ENCODE results near the gene FAM222B. TPM values are rescaled to one million over a fixed set of nuclear protein-coding genes. Genes with fewer than 3 reads are reported as not detected.
A peak's percentile ranks its signal among the peaks of the same experiment; 100 is the strongest.

FAM222B gene
- polyA plus RNA-seq (1.9 and 6.4 TPM in 2 replicates), polyA minus RNA-seq (16.8 and 20.3 TPM in 2 replicates)

GRCh38 chr17:28842282-28843012, at the start of gene FAM222B:
FAM222B (minus strand) TSS chr17:28842790; CDS start chr17:28766667, 76,123 bp downstream.
- H3K4me3 ChIP-seq (ENCODE audit: low read length), result peak within 1 kb of the TSS; percentile 85
- TF ChIP-seq EP300 (conservative IDR thresholded peaks at IDR 0.05; ENCODE audit: poor library complexity, severe bottlenecking) (peak; percentile 19), REST (IDR thresholded peaks at IDR 0.05; ENCODE audit: borderline replicate concordance) (peak; percentile 55), EZH2 (IDR thresholded peaks at IDR 0.05; ENCODE audit: borderline replicate concordance, insufficient read depth, low read length, poor library complexity, severe bottlenecking) (no peak), TAF1 (IDR thresholded peaks at IDR 0.05; ENCODE audit: low read depth) (peak; percentile 82), SMC3 (conservative IDR thresholded peaks at IDR 0.05; ENCODE audit: poor library complexity) (peak; percentile 42), RAD21 (conservative IDR thresholded peaks at IDR 0.05) (peak; percentile 48), CTCF (IDR thresholded peaks at IDR 0.05; ENCODE audit: poor library complexity, severe bottlenecking) (no peak), POLR2AphosphoS5 (IDR thresholded peaks at IDR 0.05) (peak; percentile 92), MXI1 (conservative IDR thresholded peaks at IDR 0.05; ENCODE audit: poor library complexity, severe bottlenecking) (peak; percentile 79)
- peaks cover 29% of the 10 kb centered on the region for H3K79me2 ChIP-seq (replicated peaks; ENCODE audit: insufficient read depth, low read length)
- H3K9me2 ChIP-seq (ENCODE audit: insufficient read depth, low read length), result no peaks in the 10 kb centered on the region
- H3K36me3 ChIP-seq (ENCODE audit: insufficient read depth, low read length), result no peaks in the 10 kb centered on the region
- H3K9me3 ChIP-seq (ENCODE audit: low read length), result no peaks in the 10 kb centered on the region
- no peaks in the 10 kb centered on the region for H3K27me3 ChIP-seq (ENCODE audit: insufficient read depth, low read depth, low read length)
- no peaks in the 10 kb centered on the region for H3F3A ChIP-seq (ENCODE audit: insufficient read depth, low read length, poor library complexity, severe bottlenecking)
- H3K9ac ChIP-seq (ENCODE audit: low read length), result peak within 1 kb of the TSS; percentile 86
- H3K4me2 ChIP-seq (ENCODE audit: low read length), result peak within 1 kb of the TSS; percentile 91
- H2AFZ ChIP-seq (ENCODE audit: low read depth, low read length), result peak within 1 kb of the TSS; percentile 87
- no peaks in the 10 kb centered on the region for H4K20me1 ChIP-seq (ENCODE audit: insufficient read depth)
- peak within 1 kb of the TSS; percentile 81 for H3K27ac ChIP-seq (ENCODE audit: low read length)

GRCh38 chr17:28892024-28892423, 49.4 kb upstream of the FAM222B start:
- Histone ChIP-seq H3K9ac (ENCODE audit: low read length) (no peak overlapping the region), H3K36me3 (ENCODE audit: insufficient read depth, low read length) (no peaks in the 10 kb centered on the region), H3K9me3 (ENCODE audit: low read length) (no peaks in the 10 kb centered on the region), H3K27me3 (ENCODE audit: insufficient read depth, low read depth, low read length) (no peaks in the 10 kb centered on the region), H3K79me2 (replicated peaks; ENCODE audit: insufficient read depth, low read length) (peaks cover 25% of the 10 kb centered on the region), H3K4me3 (ENCODE audit: low read length) (no peak overlapping the region), H3K4me2 (ENCODE audit: low read length) (no peak overlapping the region), H3F3A (ENCODE audit: insufficient read depth, low read length, poor library complexity, severe bottlenecking) (no peaks in the 10 kb centered on the region), H4K20me1 (ENCODE audit: insufficient read depth) (no peaks in the 10 kb centered on the region), H3K27ac (ENCODE audit: low read length) (no peak overlapping the region), H2AFZ (ENCODE audit: low read depth, low read length) (no peak overlapping the region), H3K9me2 (ENCODE audit: insufficient read depth, low read length) (no peaks in the 10 kb centered on the region)
- TF ChIP-seq MXI1 (conservative IDR thresholded peaks at IDR 0.05; ENCODE audit: poor library complexity, severe bottlenecking) (no peak), EP300 (conservative IDR thresholded peaks at IDR 0.05; ENCODE audit: poor library complexity, severe bottlenecking) (no peak), EZH2 (IDR thresholded peaks at IDR 0.05; ENCODE audit: borderline replicate concordance, insufficient read depth, low read length, poor library complexity, severe bottlenecking) (no peak), CTCF (IDR thresholded peaks at IDR 0.05; ENCODE audit: poor library complexity, severe bottlenecking) (no peak)
